Stomach (tissue), 9 donors: Measurements from ENCODE around the gene EPB41L2. TPM values are rescaled to one million over a fixed set of nuclear protein-coding genes. Genes with fewer than 3 reads are reported as not detected.
A peak's percentile ranks its signal among the peaks of the same experiment; 100 is the strongest.

Source experiments
- DNase-seq, 2 donors: peaks; one replicate each; pipeline versions ENCODE4 v3.0.0 to v3.0.0-alpha.2; 2013 to 2019
- H3K27ac ChIP-seq, 5 donors: fragments of 200-600 bp in 4 of 5; sonication (generic) in 4 of 5; one replicate each; pipeline ENCODE4 v1.5.1; 2013 to 2019; ENCODE audit warnings: mild to moderate bottlenecking in 1 of 5, moderate library complexity in 1 of 5
- H3K27me3 ChIP-seq, 3 donors: fragments of 200-600 bp; sonication (generic); one replicate each; pipeline ENCODE4 v1.5.1; 2017 to 2019; ENCODE audit warnings: mixed run types in 1 of 3
- H3K36me3 ChIP-seq, 4 donors: fragments of 200-600 bp; sonication (generic); 1 replicate in 3 of 4; 2 replicates in 1 of 4; pipeline ENCODE4 v1.5.1; 2016 to 2019
- H3K4me1 ChIP-seq, 4 donors: fragments of 200-600 bp; sonication (generic); one replicate each; pipeline ENCODE4 v1.5.1; 2016 to 2019
- H3K4me3 ChIP-seq, 4 donors: fragments of 200-600 bp; sonication (generic) in 3 of 4; one replicate each; pipeline ENCODE4 v1.5.1; 2016 to 2019; ENCODE audit warnings: mild to moderate bottlenecking in 1 of 4
- H3K9me3 ChIP-seq, 4 donors: fragments of 200-600 bp; sonication (generic); one replicate each; pipeline ENCODE4 v1.5.1; 2016 to 2019
- CTCF ChIP-seq, 7 experiments: fragments of 450-650 bp in 4 of 7; fragments of 200-600 bp in 3 of 7; sonication (generic) in 3 of 7; IDR thresholded peaks; one replicate each; pipeline ENCODE4 v1.5.1; 2016 to 2019; ENCODE audit warnings: antibody characterized with exemption in 7 of 7, control low read depth in 2 of 7, mild to moderate bottlenecking in 1 of 7
- EP300 ChIP-seq: sonication (generic); formaldehyde crosslinking; IDR thresholded peaks from one replicate; pipeline ENCODE4 v1.6.1; 2017; ENCODE audit warnings: antibody characterized with exemption
- POLR2A ChIP-seq, 4 donors: fragments of 450-650 bp; IDR thresholded peaks; one replicate each; pipeline ENCODE4 v1.6.1; 2016; ENCODE audit warnings: antibody characterized with exemption in 4 of 4, control low read depth in 2 of 4, mild to moderate bottlenecking in 1 of 4, moderate library complexity in 1 of 4
- POLR2AphosphoS5 ChIP-seq, 3 donors: sonication (generic); formaldehyde crosslinking; IDR thresholded peaks; one replicate each; pipeline ENCODE4 v1.6.1; 2016; ENCODE audit warnings: antibody characterized with exemption in 3 of 3
- WGBS, 5 donors: extraction: QIAGEN DNeasy Blood & Tissue Kit in 3 of 5; methylation state at CpG; one replicate each; pipeline versions ENCODE4 v1.1.5 to v1.1.7; 2013 to 2018; 5-methylcytosine and 5-hydroxymethylcytosine counted together
- intact Hi-C: fragments of 100-400 bp; cut with DNase I; formaldehyde crosslinking; loops from one replicate; pipeline ENCODE4 v1.15.1; 2023; ENCODE audit warnings: low total_unique reads
- polyA plus RNA-seq, 3 donors: library from polyadenylated mRNA; stranded (reverse); fragments of 200-250 nt; gene quantifications; one replicate each; pipeline ENCODE4 v1.2.3, GENCODE V29; 2013
- total RNA-seq, 5 donors: library from RNA; depleted of rRNA; stranded (reverse); fragments of >200 nt; gene quantifications; one replicate each; pipeline versions ENCODE4 v1.1.0 to v1.2.3, GENCODE V29; 2014 to 2016
- donor health status: healthy with polysubstance abuse.
- donor health status: Bipolar disorder and iron deficiency.
- donor health status: healthy.

Gene EPB41L2
- total and polyA plus RNA-seq, 8 donors: 12.5 to 238 (median 30.2) TPM

GRCh38 chr6:130931683-130932082, 131.4 kb downstream of the EPB41L2 start:
- peaks cover 7 to 38% (median 22%) of the 10 kb centered on the region in 4 donors for H3K4me1 ChIP-seq
- no peak overlapping the region for H3K27ac ChIP-seq
- 91 to 97% (median 94%) methylated on average over 4 of the region's 4 CpGs for WGBS, 5 donors
- H3K36me3 ChIP-seq: no peaks in the 10 kb centered on the region
- intact Hi-C loops: no loop called here
- H3K27me3 ChIP-seq: no peaks in the 10 kb centered on the region
- TF ChIP-seq CTCF (IDR thresholded peaks at IDR 0.05) (no peak), POLR2AphosphoS5 (IDR thresholded peaks at IDR 0.05) (no peak), EP300 (no peak), POLR2A (IDR thresholded peaks at IDR 0.05) (no peak)
- H3K4me3 ChIP-seq: no peak overlapping the region
- no peak for DNase-seq
- H3K9me3 ChIP-seq: no peaks in the 10 kb centered on the region

- peak in 1 of 2 donors; percentile 9 for DNase-seq
- H3K4me3 ChIP-seq: no peak overlapping the region
- TF ChIP-seq POLR2A (IDR thresholded peaks at IDR 0.05) (no peak), POLR2AphosphoS5 (IDR thresholded peaks at IDR 0.05) (peak in 1 of 3 donors; percentile 30), CTCF (IDR thresholded peaks at IDR 0.05) (no peak), EP300 (no peak)
- no peaks in the 10 kb centered on the region for H3K9me3 ChIP-seq
- H3K27ac ChIP-seq: peak overlapping the region in 2 of 5 donors; percentile 29 to 36
- peaks cover 3 to 18% (median 12%) of the 10 kb centered on the region in 4 donors for H3K4me1 ChIP-seq
- H3K27me3 ChIP-seq: no peaks in the 10 kb centered on the region
- no peaks in the 10 kb centered on the region for H3K36me3 ChIP-seq
- intact Hi-C loops: no loop called here
- WGBS, 5 donors: 45 to 67% (median 58%) methylated on average over 7 of the region's 7 CpGs
These were observed 133.9 kb downstream of the EPB41L2 start for GRCh38 chr6:130929036-130929678.

- peaks cover 0 to 10% (median 4%) of the 10 kb centered on the region in 4 donors for H3K4me1 ChIP-seq
- H3K4me3 ChIP-seq: no peak overlapping the region
- WGBS, 5 donors: 76 to 93% (median 86%) methylated on average over 6 of the region's 6 CpGs
- H3K27me3 ChIP-seq: no peaks in the 10 kb centered on the region
- no peaks in the 10 kb centered on the region for H3K9me3 ChIP-seq
- H3K27ac ChIP-seq: peak overlapping the region in 2 of 5 donors; percentile 29 to 36
- intact Hi-C loops: no loop called here
- DNase-seq: peak in 1 of 2 donors; percentile 22
- TF ChIP-seq CTCF (IDR thresholded peaks at IDR 0.05): no peak
- no peak for TF ChIP-seq EP300
- no peak for TF ChIP-seq POLR2AphosphoS5 (IDR thresholded peaks at IDR 0.05)
- TF ChIP-seq POLR2A (IDR thresholded peaks at IDR 0.05): no peak
- no peaks in the 10 kb centered on the region for H3K36me3 ChIP-seq
These were observed 134.7 kb downstream of the EPB41L2 start for GRCh38 chr6:130928158-130928912.

- Histone ChIP-seq H3K27me3 (no peaks in the 10 kb centered on the region), H3K4me3 (no peak overlapping the region), H3K4me1 (no peaks in the 10 kb centered on the region), H3K27ac (no peak overlapping the region), H3K9me3 (no peaks in the 10 kb centered on the region), H3K36me3 (no peaks in the 10 kb centered on the region)
- DNase-seq: no peak
- WGBS, 5 donors: 70 to 80% (median 77%) methylated on average over 2 of the region's 2 CpGs
- intact Hi-C loops: no loop called here
- no peak for TF ChIP-seq POLR2A (IDR thresholded peaks at IDR 0.05)
- no peak for TF ChIP-seq EP300
- TF ChIP-seq POLR2AphosphoS5 (IDR thresholded peaks at IDR 0.05): no peak
- no peak for TF ChIP-seq CTCF (IDR thresholded peaks at IDR 0.05)
These were observed 135.7 kb downstream of the EPB41L2 start for GRCh38 chr6:130927305-130927704.
